CD4-positive, alpha-beta memory T cell (primary cell): ENCODE data around the gene MCF2L. TPM values are rescaled to one million over a fixed set of nuclear protein-coding genes. Genes with fewer than 3 reads are reported as not detected.
"Not testable (repeated sequence)": the region's sequence is repeated elsewhere in the genome, so short reads cannot be mapped to it uniquely, and the experiment has no call there.

Source experiments
- CTCF ChIA-PET: fragments of 350-600 bp; sonication (Branson Sonifier 250); formaldehyde crosslinking; loops from one replicate; lab custom pipeline; 2021; ENCODE audit warnings: inconsistent platforms; ENCODE audit not compliant: partially characterized antibody; lab: Charles Lee
- POLR2A ChIA-PET: fragments of 350-600 bp; sonication (Branson Sonifier 250); formaldehyde crosslinking; loops from one replicate; lab custom pipeline; 2021; ENCODE audit not compliant: partially characterized antibody; lab: Charles Lee
- DNase-seq, 5 donors: peaks; one replicate each; pipeline versions ENCODE4 v3.0.0 to v3.0.0-alpha.2; 2020 to 2022; ENCODE audit warnings: mixed read lengths in 1 of 5
- H3K27ac ChIP-seq: one replicate; pipeline ENCODE4 v1.7.0; 2013; ENCODE audit warnings: low read depth, low read length
- H3K27me3 ChIP-seq: 2 replicates; pipeline ENCODE4 v1.7.0; 2013; ENCODE audit warnings: mild to moderate bottlenecking, low read length, moderate library complexity; ENCODE audit not compliant: insufficient read depth
- H3K36me3 ChIP-seq: 2 replicates; pipeline ENCODE4 v1.7.0; 2013; ENCODE audit warnings: mild to moderate bottlenecking, low read length, moderate library complexity; ENCODE audit not compliant: insufficient read depth
- H3K4me1 ChIP-seq: 2 replicates; pipeline ENCODE4 v1.7.0; 2013; ENCODE audit warnings: mild to moderate bottlenecking, low read length, moderate library complexity; ENCODE audit not compliant: insufficient read depth
- H3K4me3 ChIP-seq, 2 donors: one replicate each; pipeline ENCODE4 v1.7.0; 2013; ENCODE audit warnings: low read length in 2 of 2, mild to moderate bottlenecking in 1 of 2
- H3K9me3 ChIP-seq, 2 donors: one replicate each; pipeline ENCODE4 v1.7.0; 2013; ENCODE audit warnings: low read length in 2 of 2, control low read depth in 1 of 2; ENCODE audit not compliant: control insufficient read depth in 1 of 2
- H3K27ac Mint-ChIP-seq, 7 donors: one replicate each; pipeline ENCODE4 v1.8.0; 2020 to 2021; ENCODE audit warnings: mixed read lengths in 7 of 7, mild to moderate bottlenecking in 6 of 7, inconsistent platforms in 3 of 7, moderate library complexity in 3 of 7
- H3K27me3 Mint-ChIP-seq, 2 donors: one replicate each; pipeline ENCODE4 v1.8.0; 2020 to 2021; ENCODE audit warnings: mixed read lengths in 2 of 2
- H3K36me3 Mint-ChIP-seq, 2 donors: one replicate each; pipeline ENCODE4 v1.8.0; 2020 to 2021; ENCODE audit warnings: mixed read lengths in 2 of 2, inconsistent platforms in 1 of 2, mild to moderate bottlenecking in 1 of 2
- H3K4me1 Mint-ChIP-seq, 4 donors: one replicate each; pipeline ENCODE4 v1.8.0; 2020 to 2021; ENCODE audit warnings: mixed read lengths in 4 of 4, mild to moderate bottlenecking in 1 of 4
- H3K4me3 Mint-ChIP-seq, 8 donors: one replicate each; pipeline ENCODE4 v1.8.0; 2020 to 2021; ENCODE audit warnings: mixed read lengths in 8 of 8, mild to moderate bottlenecking in 7 of 8, moderate library complexity in 6 of 8, inconsistent platforms in 3 of 8
- H3K9me3 Mint-ChIP-seq, 8 donors: one replicate each; pipeline ENCODE4 v1.8.0; 2020 to 2021; ENCODE audit warnings: mixed read lengths in 8 of 8, mild to moderate bottlenecking in 5 of 8, inconsistent platforms in 3 of 8, moderate library complexity in 1 of 8
- intact Hi-C: fragments of 100-400 bp; cut with micrococcal nuclease; formaldehyde crosslinking; loops from one replicate; pipeline ENCODE4 v1.15.1; 2023
- polyA plus RNA-seq, 2 donors: library from polyadenylated mRNA; unstranded; fragments of 300-500 nt; fragmentation: Illumina TruSeq; gene quantifications; one replicate each; pipeline ENCODE4 v1.2.3, GENCODE V29; 2021
- total RNA-seq, 2 experiments: library from RNA; stranded (reverse); gene quantifications; one replicate each; pipeline ENCODE4 v1.2.3, GENCODE V29; 2021

Gene MCF2L
- total and polyA plus RNA-seq, 4 experiments from 2014 or later = 0.15 to 18.9 (median 10.4) TPM

DNA sequence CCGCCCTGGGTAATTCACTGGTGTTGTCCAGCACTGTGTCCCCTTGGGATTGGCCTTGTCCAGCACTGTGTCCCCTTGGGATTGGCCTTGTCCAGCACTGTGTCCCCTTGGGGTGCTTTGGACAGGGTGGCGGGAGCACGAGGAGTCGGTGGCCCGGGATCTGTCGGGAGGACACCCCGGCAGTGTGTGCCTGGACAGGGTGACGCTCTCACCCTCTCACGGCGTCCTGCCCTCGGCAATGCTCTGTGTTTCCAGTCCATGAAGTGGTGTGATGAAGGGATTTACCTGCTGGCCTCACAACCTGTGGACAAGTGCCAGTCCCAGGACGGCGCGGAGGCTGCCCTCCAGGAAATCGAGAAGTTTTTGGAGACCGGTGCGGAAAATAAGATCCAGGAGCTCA lies 106.7 kb downstream of the MCF2L start:
- ChIA-PET POLR2A (no interaction called here), CTCF (no interaction called here)
- Histone ChIP-seq H3K27ac (no peak overlapping the region), H3K9me3 (no peaks in the 10 kb centered on the region), H3K27me3 (no peaks in the 10 kb centered on the region), H3K4me3 (no peak overlapping the region), H3K36me3 (no peaks in the 10 kb centered on the region), H3K4me1 (no peaks in the 10 kb centered on the region)
- H3K4me3 Mint-ChIP-seq = no peak overlapping the region
- peaks cover 0 to 16% (median 2%) of the 10 kb centered on the region in 8 donors for H3K9me3 Mint-ChIP-seq
- H3K27me3 Mint-ChIP-seq = no peaks in the 10 kb centered on the region
- intact Hi-C loops = no loop called here
- no peaks in the 10 kb centered on the region for H3K4me1 Mint-ChIP-seq
- H3K27ac Mint-ChIP-seq = no peak overlapping the region
- peaks cover 22 to 30% of the 10 kb centered on the region in 2 donors for H3K36me3 Mint-ChIP-seq
- DNase-seq = no peak

DNA sequence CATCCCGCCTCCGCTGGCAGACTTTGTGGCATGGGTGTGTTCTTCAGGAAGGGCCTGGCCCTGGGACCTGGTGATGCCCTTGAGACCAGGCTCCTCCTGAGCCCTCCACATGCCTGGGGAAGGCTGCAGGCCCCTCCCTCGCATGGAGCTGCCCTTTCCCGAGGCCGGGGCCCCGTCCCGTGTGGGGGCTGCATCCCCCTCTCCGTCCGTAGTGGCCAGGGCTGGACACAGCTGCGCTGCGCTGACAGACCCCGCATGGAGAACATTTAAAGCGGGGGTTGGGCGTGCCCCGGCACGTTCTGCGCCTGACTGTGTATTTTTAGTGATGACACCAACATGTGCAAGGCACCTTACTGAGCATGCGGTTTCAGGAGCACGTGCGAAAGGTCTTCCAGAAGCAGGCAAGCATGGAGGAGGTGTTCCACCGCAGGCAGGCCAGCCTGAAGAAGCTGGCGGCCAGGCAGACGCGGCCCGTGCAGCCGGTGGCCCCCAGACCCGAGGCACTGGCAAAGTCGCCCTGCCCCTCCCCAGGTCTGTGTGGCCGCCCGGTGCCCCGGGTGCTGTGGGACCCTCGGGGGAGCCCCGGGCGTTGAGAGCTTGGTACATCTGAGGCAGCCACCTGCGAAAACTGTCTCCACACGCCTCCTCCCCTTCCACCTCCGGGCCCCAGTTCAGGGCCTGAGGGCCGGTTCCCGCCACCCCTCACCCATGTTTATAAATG lies 107.8 kb downstream of the MCF2L start:
- ChIA-PET POLR2A (no interaction called here), CTCF (no interaction called here)
- Histone ChIP-seq H3K27me3 (no peaks in the 10 kb centered on the region), H3K4me1 (no peaks in the 10 kb centered on the region), H3K4me3 (no peak overlapping the region), H3K27ac (no peak overlapping the region), H3K9me3 (no peaks in the 10 kb centered on the region), H3K36me3 (no peaks in the 10 kb centered on the region)
- H3K27me3 Mint-ChIP-seq = no peaks in the 10 kb centered on the region
- intact Hi-C loops = no loop called here
- H3K4me3 Mint-ChIP-seq = no peak overlapping the region
- peaks cover 13 to 19% of the 10 kb centered on the region in 2 donors for H3K36me3 Mint-ChIP-seq
- no peaks in the 10 kb centered on the region for H3K4me1 Mint-ChIP-seq
- DNase-seq = no peak
- no peak overlapping the region for H3K27ac Mint-ChIP-seq
- peaks cover 0 to 12% (median 0%) of the 10 kb centered on the region in 8 donors for H3K9me3 Mint-ChIP-seq

DNA sequence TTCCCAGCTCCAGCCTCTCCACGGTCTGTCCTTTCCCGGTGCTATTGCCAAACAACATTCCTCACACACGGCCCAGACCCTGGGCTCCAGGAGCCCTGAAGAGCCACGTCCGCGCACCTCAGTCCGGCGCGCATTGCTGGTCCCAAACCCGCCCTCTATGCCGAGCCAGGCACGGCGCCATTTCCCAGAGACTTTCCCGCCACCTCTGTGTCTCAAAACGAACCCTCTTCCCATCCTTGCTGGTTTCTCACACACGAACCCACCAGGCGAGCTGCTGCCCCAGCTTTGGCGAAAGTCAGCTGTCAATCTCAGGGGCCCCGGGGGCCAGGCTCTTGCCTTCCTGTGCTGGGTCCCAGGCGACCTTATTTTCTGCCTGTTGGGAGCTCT lies 108.5 kb downstream of the MCF2L start:
- no peaks in the 10 kb centered on the region for H3K27me3 ChIP-seq
- Mint-ChIP-seq H3K9me3 (peaks cover 0 to 6% (median 0%) of the 10 kb centered on the region in 8 donors), H3K27ac (peak overlapping the region in 1 of 7 donors; percentile 41), H3K36me3 (peaks cover 11 to 13% of the 10 kb centered on the region in 2 donors), H3K4me3 (no peak overlapping the region), H3K27me3 (no peaks in the 10 kb centered on the region), H3K4me1 (no peaks in the 10 kb centered on the region)
- H3K36me3 ChIP-seq = no peaks in the 10 kb centered on the region
- DNase-seq = no peak
- H3K9me3 ChIP-seq = no peaks in the 10 kb centered on the region
- CTCF ChIA-PET = no interaction called here
- intact Hi-C loops = no loop called here
- no peak overlapping the region for H3K27ac ChIP-seq
- H3K4me1 ChIP-seq = no peaks in the 10 kb centered on the region
- POLR2A ChIA-PET = no interaction called here
- no peak overlapping the region for H3K4me3 ChIP-seq

DNA sequence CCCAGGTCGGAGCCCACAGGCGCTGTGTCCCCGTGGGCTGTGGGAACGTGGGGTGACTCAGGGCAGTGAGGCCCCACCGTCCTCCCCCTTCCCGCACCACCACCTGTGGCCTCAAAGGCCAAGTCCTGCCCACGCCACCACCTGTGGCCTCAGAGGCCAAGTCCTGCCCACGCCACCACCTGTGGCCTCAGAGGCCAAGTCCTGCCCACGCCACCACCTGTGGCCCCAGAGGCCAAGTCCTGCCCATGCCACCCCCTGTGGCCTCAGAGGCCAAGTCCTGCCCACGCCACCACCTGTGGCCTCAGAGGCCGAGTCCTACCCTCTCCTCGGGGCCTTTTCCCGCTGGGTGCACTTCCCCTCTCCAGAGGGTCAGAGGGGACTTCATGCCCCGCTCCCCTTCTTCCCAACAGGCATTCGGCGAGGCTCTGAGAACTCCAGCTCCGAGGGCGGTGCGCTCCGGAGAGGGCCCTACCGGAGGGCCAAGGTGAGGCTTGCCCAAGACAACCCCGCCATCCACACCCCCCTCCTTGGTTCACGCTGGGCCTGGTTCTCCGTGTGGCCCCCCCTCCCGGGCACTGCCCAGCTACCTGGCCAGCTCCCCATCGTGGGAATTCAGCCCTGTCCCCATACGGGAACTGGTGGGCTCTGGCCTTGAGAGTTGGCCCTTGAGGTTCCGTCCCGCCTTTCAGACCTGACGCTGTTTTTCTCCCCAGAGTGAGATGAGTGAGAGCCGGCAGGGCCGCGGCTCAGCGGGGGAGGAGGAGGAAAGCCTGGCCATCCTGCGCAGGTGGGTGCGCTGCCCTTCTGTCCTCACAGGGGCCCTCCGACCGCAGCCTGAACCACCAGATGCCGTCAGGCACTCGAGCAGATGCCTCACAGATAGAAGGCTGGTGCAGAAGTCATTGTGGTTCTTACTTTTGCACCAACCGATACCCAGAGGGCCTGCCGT lies 109.2 kb downstream of the MCF2L start:
- DNase-seq = no peak
- H3K27me3 Mint-ChIP-seq = no peaks in the 10 kb centered on the region
- Histone ChIP-seq H3K27me3 (no peaks in the 10 kb centered on the region), H3K4me3 (no peak overlapping the region), H3K9me3 (no peaks in the 10 kb centered on the region), H3K4me1 (no peaks in the 10 kb centered on the region), H3K36me3 (no peaks in the 10 kb centered on the region), H3K27ac (no peak overlapping the region)
- CTCF ChIA-PET = no interaction called here
- H3K9me3 Mint-ChIP-seq = no peaks in the 10 kb centered on the region
- no peak overlapping the region for H3K4me3 Mint-ChIP-seq
- no peaks in the 10 kb centered on the region for H3K4me1 Mint-ChIP-seq
- peak overlapping the region in 1 of 7 donors; percentile 41 for H3K27ac Mint-ChIP-seq
- H3K36me3 Mint-ChIP-seq = peaks cover 6 to 11% of the 10 kb centered on the region in 2 donors
- intact Hi-C loops = no loop called here
- POLR2A ChIA-PET = no interaction called here

DNA sequence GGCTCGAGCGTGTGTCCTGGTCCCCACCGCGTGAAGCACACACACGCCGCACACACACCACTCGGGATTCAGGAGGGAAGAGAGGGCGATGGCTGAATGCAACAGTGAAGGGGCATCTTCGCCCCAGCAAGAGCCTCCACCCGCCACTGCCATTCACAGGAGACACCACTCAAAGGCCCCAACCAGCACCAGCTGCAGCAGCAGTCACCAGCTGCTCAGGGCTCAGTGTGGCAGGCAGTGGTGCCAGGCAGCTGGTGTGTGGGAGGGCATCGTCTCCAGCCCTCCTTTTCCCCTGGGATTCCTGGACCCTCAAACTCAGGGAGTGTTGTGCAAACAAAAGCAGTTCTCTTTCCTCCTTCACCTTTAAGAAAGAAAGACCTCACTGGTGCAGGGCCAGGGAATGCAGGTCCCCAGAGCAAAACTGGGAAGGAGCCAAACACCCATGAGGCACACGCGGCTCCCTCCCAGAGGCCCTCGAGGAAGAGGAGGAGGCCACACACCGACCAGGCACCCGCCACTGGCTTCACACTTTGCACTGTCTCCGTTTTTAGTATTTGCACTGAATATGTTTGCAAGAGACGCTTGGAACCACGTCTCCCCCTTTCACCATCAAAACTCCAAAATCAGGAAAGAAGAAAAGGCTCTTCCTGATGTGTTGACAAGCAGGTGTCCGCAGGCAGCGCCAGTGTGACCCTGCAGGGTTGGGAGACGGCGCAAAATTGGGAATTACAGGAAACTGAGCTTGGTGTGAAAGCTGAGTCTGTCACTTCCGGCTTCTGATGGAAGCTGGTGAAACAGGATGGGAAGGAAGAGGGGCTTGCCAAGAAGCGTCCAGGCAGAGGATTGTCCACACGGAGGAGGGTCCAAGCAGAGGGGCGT lies 110.1 kb downstream of the MCF2L start:
- Mint-ChIP-seq H3K4me3 (no peak overlapping the region), H3K27ac (no peak overlapping the region), H3K36me3 (peaks cover 8 to 9% of the 10 kb centered on the region in 2 donors), H3K27me3 (no peaks in the 10 kb centered on the region), H3K4me1 (no peaks in the 10 kb centered on the region), H3K9me3 (peaks cover 0 to 2% (median 0%) of the 10 kb centered on the region in 8 donors)
- Histone ChIP-seq H3K27me3 (no peaks in the 10 kb centered on the region), H3K4me3 (no peak overlapping the region), H3K36me3 (no peaks in the 10 kb centered on the region), H3K27ac (no peak overlapping the region), H3K9me3 (no peaks in the 10 kb centered on the region), H3K4me1 (no peaks in the 10 kb centered on the region)
- POLR2A ChIA-PET = no interaction called here
- CTCF ChIA-PET = no interaction called here
- DNase-seq = no peak
- intact Hi-C loops = no loop called here

DNA sequence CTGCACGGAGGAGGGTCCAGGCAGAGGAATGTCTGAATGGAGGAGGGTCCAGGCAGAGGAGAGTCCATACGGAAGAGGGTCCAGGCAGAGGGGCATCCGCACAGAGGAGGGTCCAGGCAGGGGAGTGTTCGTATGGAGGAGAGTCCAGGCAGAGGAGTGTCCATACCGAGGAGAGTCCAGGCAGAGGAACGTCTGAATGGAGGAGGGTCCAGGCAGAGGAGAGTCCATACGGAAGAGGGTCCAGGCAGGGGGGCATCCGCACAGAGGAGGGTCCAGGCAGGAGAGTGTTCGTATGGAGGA lies 110.7 kb downstream of the MCF2L start:
- H3K9me3 Mint-ChIP-seq, H3K36me3 ChIP-seq, H3K27me3 Mint-ChIP-seq, H3K4me1 ChIP-seq, DNase-seq, H3K4me1 Mint-ChIP-seq, CTCF ChIA-PET, H3K27ac Mint-ChIP-seq, POLR2A ChIA-PET, H3K27me3 ChIP-seq, H3K9me3 ChIP-seq, intact Hi-C loops, H3K27ac ChIP-seq, H3K4me3 ChIP-seq, H3K4me3 Mint-ChIP-seq: not testable (repeated sequence)
- H3K36me3 Mint-ChIP-seq = peaks cover 7 to 12% of the 10 kb centered on the region in 2 donors

DNA sequence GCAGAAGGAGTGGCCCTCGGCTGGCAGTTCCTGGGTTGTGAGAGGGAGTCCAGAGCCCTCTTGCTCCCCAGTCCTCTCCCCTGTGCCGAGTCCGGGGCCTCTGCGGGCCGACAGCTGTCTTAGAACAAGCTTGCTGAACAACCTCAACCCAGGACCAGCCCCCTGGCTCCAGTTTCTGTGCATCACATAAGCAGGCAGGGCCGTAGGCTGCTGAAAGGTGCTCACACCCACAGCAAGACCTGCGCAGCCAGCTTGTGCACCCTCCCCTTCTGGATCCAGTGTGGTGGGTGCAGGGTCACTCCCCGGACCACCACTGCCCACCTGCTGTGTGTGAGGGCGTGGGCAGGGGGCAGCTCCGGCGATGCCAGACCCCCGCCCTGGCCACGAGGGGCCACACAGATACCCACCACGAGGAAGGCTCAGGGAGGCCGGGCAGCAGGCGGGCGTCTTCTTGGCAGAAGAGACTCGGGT lies 111.4 kb downstream of the MCF2L start:
- H3K27ac Mint-ChIP-seq = no peak overlapping the region
- H3K4me3 ChIP-seq = no peak overlapping the region
- no peaks in the 10 kb centered on the region for H3K27me3 ChIP-seq
- H3K27me3 Mint-ChIP-seq = no peaks in the 10 kb centered on the region
- CTCF ChIA-PET = no interaction called here
- peaks cover 0 to 2% (median 0%) of the 10 kb centered on the region in 8 donors for H3K9me3 Mint-ChIP-seq
- H3K4me1 ChIP-seq = no peaks in the 10 kb centered on the region
- no peaks in the 10 kb centered on the region for H3K9me3 ChIP-seq
- intact Hi-C loops = no loop called here
- no peak overlapping the region for H3K4me3 Mint-ChIP-seq
- H3K27ac ChIP-seq = no peak overlapping the region
- no peak for DNase-seq
- no peaks in the 10 kb centered on the region for H3K36me3 ChIP-seq
- peaks cover 6 to 12% of the 10 kb centered on the region in 2 donors for H3K36me3 Mint-ChIP-seq
- H3K4me1 Mint-ChIP-seq = no peaks in the 10 kb centered on the region
- POLR2A ChIA-PET = no interaction called here
